ENCODE data around the gene COL27A1.

COL27A1 gene

GRCh38 chr9:114311571-114312512 lies 156.5 kb downstream of the COL27A1 start:
- no peaks in the 10 kb centered on the region for H3K9me3 ChIP-seq (ENCODE audit: control insufficient read depth, insufficient read depth, low read depth, low read length)

GRCh38 chr9:114312513-114312875 lies 157.2 kb downstream of the COL27A1 start:
- H3K9me3 ChIP-seq (ENCODE audit: control insufficient read depth, insufficient read depth, low read depth, low read length), result no peaks in the 10 kb centered on the region
- CTCF ChIA-PET, result interaction anchor here (1.3 kb wide), 1 partner anchor 230 kb away, joined by 4 read pairs; no protein-coding TSS in a partner anchor
- H3K4me3 ChIP-seq (ENCODE audit: low read depth, low read length), result no peak overlapping the region
- H3K27ac ChIP-seq (ENCODE audit: extremely low read depth, low read depth, low read length), result no peak overlapping the region
- POLR2A ChIA-PET, result no interaction called here
- TF ChIP-seq ZEB2 (tag by site-specific recombination; IDR thresholded peaks at IDR 0.05), result no peak
- no peak for TF ChIP-seq ZNF350 (tag by site-specific recombination; IDR thresholded peaks at IDR 0.05)
- TF ChIP-seq ZNF26 (tag by site-specific recombination; IDR thresholded peaks at IDR 0.05), result no peak
- no peak for TF ChIP-seq ZSCAN4 (tag by site-specific recombination; IDR thresholded peaks at IDR 0.05)
- TF ChIP-seq INSM2 (tag by site-specific recombination; IDR thresholded peaks at IDR 0.05), result no peak
- no peak for TF ChIP-seq ZSCAN23 (tag by site-specific recombination; IDR thresholded peaks at IDR 0.05)
- no peaks in the 10 kb centered on the region for H3K36me3 ChIP-seq (ENCODE audit: control insufficient read depth in 2 of 2, insufficient read depth in 1 of 2, low read length in 2 of 2)
- no peaks in the 10 kb centered on the region for H3K4me1 ChIP-seq (ENCODE audit: control insufficient read depth, insufficient read depth, low read length)

More at GRCh38 chr9:114311571-114312512, 156.5 kb downstream of the COL27A1 start:
- Histone ChIP-seq H3K36me3 (ENCODE audit: control insufficient read depth in 2 of 2, insufficient read depth in 1 of 2, low read length in 2 of 2) (no peaks in the 10 kb centered on the region), H3K27ac (ENCODE audit: extremely low read depth, low read depth, low read length) (no peak overlapping the region), H3K4me3 (ENCODE audit: low read depth, low read length) (no peak overlapping the region), H3K4me1 (ENCODE audit: control insufficient read depth, insufficient read depth, low read length) (no peaks in the 10 kb centered on the region)
- POLR2A ChIA-PET, result no interaction called here
- TF ChIP-seq ZNF549 (tag by site-specific recombination; IDR thresholded peaks at IDR 0.05) (no peak), ZNF2 (tag by site-specific recombination; IDR thresholded peaks at IDR 0.05) (no peak), MZF1 (tag by site-specific recombination; IDR thresholded peaks at IDR 0.05; ENCODE audit: borderline replicate concordance) (no peak), ZNF76 (tag by site-specific recombination; IDR thresholded peaks at IDR 0.05; ENCODE audit: borderline replicate concordance, low read depth) (no peak), ZNF580 (tag by site-specific recombination; IDR thresholded peaks at IDR 0.05) (no peak), ZNF561 (tag by site-specific recombination; IDR thresholded peaks at IDR 0.05; ENCODE audit: borderline replicate concordance) (no peak), ZNF704 (tag by site-specific recombination; IDR thresholded peaks at IDR 0.05) (no peak), IKZF3 (tag by site-specific recombination; IDR thresholded peaks at IDR 0.05) (no peak), ZNF521 (tag by site-specific recombination; IDR thresholded peaks at IDR 0.05) (no peak), ZXDB (tag by site-specific recombination; IDR thresholded peaks at IDR 0.05) (no peak), ZBTB21 (tag by site-specific recombination; IDR thresholded peaks at IDR 0.05) (no peak)
- CTCF ChIA-PET, result interaction anchor here (1.3 kb wide), 1 partner anchor 229 kb away, joined by 4 read pairs; no protein-coding TSS in a partner anchor

All from HEK293 (cell line).